Ovary (tissue), 9 donors: ENCODE data around the gene ARHGAP21. TPM values are rescaled to one million over a fixed set of nuclear protein-coding genes. Genes with fewer than 3 reads are reported as not detected.
A peak's percentile ranks its signal among the peaks of the same experiment; 100 is the strongest.

ENCODE experiments used
- DNase-seq, 5 donors: peaks; one replicate each; pipeline ENCODE4 v3.0.0-alpha.2; 2019 to 2020
- H3K27ac ChIP-seq, 2 donors: fragments of 200-600 bp; one replicate each; pipeline versions ENCODE4 v1.5.1 to v1.8.0; 2019 to 2022
- H3K27me3 ChIP-seq: fragments of 200-600 bp; one replicate; pipeline ENCODE4 v1.8.0; 2022
- H3K36me3 ChIP-seq: fragments of 200-600 bp; sonication (generic); one replicate; pipeline ENCODE4 v1.5.1; 2019
- H3K4me1 ChIP-seq: one replicate; pipeline ENCODE4 v1.8.1; 2013; ENCODE audit warnings: mild to moderate bottlenecking, moderate library complexity; ENCODE audit not compliant: insufficient read depth
- H3K4me3 ChIP-seq: fragments of 200-600 bp; sonication (generic); one replicate; pipeline ENCODE4 v1.5.1; 2017
- H3K9me3 ChIP-seq, 2 donors: fragments of 200-600 bp in 1 of 2; sonication (generic) in 1 of 2; one replicate each; pipeline versions ENCODE4 v1.5.1 to v1.8.1; 2013 to 2019; ENCODE audit warnings: mild to moderate bottlenecking in 1 of 2, moderate library complexity in 1 of 2
- CTCF ChIP-seq, 3 donors: fragments of 450-650 bp in 2 of 3; fragments of 200-600 bp in 1 of 3; IDR thresholded peaks; one replicate each; pipeline versions ENCODE4 v1.5.1 to v1.8.0; 2016 to 2022; ENCODE audit warnings: antibody characterized with exemption in 3 of 3, mild to moderate bottlenecking in 1 of 3
- EP300 ChIP-seq: sonication (generic); formaldehyde crosslinking; IDR thresholded peaks from one replicate; pipeline ENCODE4 v1.6.1; 2017; ENCODE audit warnings: antibody characterized with exemption
- POLR2A ChIP-seq: fragments of 450-650 bp; IDR thresholded peaks from one replicate; pipeline ENCODE4 v1.6.1; 2017; ENCODE audit warnings: antibody characterized with exemption, mild to moderate bottlenecking, moderate library complexity
- WGBS, 3 donors: extraction: QIAGEN DNeasy Blood & Tissue Kit in 1 of 3; methylation state at CpG; one replicate each; pipeline versions ENCODE4 v1.1.5 to v1.1.7; 2013 to 2017; 5-methylcytosine and 5-hydroxymethylcytosine counted together
- intact Hi-C, 4 donors: fragments of 100-400 bp; cut with DNase I; formaldehyde crosslinking; loops; one replicate each; pipeline versions ENCODE4 v1.11.0 to v1.15.1; 2022 to 2023
- polyA plus RNA-seq, 2 donors: library from polyadenylated mRNA; stranded (reverse); fragments of 200-250 nt in 1 of 2; fragments of 350-450 nt in 1 of 2; fragmentation: Illumina TruSeq in 1 of 2; extraction: RNeasy Lipid Tissue Mini Kit (QIAGEN cat#74804) in 1 of 2; gene quantifications; one replicate each; pipeline ENCODE4 v1.2.3, GENCODE V29; 2013 to 2014
- total RNA-seq, 7 donors: library from RNA; depleted of rRNA in 2 of 7; stranded (reverse); fragments of >200 nt in 2 of 7; fragmentation: NEBNext Ultra II Directional in 3 of 7; extraction: Animal tissue kit (Norgen Biotek cat#: 25700) in 3 of 7; gene quantifications; one replicate each; pipeline versions ENCODE4 v1.1.0 to v1.2.4, GENCODE V29; 2016 to 2023
- donor health status: DM: no; HTN: no; CAD: no; lungs with moderate emphysema.
- donor health status: DM: no; HTN: no; CAD: no.
- donor health status: Bipolar disorder and iron deficiency.
- donor health status: DM: yes; HTN: yes; CAD: no.
- donor health status: DM: no; HTN: no; CAD: no.
- donor health status: DM: yes; HTN: yes; CAD: no.

Gene ARHGAP21
- total and polyA plus RNA-seq, 9 donors, result 36.3 to 166 (median 82.6) TPM

GRCh38 chr10:24721229-24722106 is 2.2 kb downstream of the ARHGAP21 start:
- 4% methylated on average over 35 of the region's 35 CpGs for WGBS, 3 donors
- no peaks in the 10 kb centered on the region for H3K9me3 ChIP-seq
- H3K4me1 ChIP-seq, result peaks cover 12% of the 10 kb centered on the region
- intact Hi-C loops, result loop anchor here in 3 of 4 donors (5.0 to 10.0 kb wide), 2 partner anchors 231 to 233 kb away; partner anchors contain the start of gene PRTFDC1 (in 3 of the 3)
- H3K36me3 ChIP-seq, result no peaks in the 10 kb centered on the region
- no peaks in the 10 kb centered on the region for H3K27me3 ChIP-seq
- TF ChIP-seq POLR2A, result no peak
- no peak for TF ChIP-seq EP300
- TF ChIP-seq CTCF (IDR thresholded peaks at IDR 0.05), result no peak
- H3K4me3 ChIP-seq, result peak overlapping the region; percentile 65
- peak overlapping the region; percentile 98 for H3K27ac ChIP-seq
- peak in 3 of 5 donors; percentile 39 to 54 (median 47) for DNase-seq

- intact Hi-C loops, result loop anchor here in 3 of 4 donors (5.0 to 10.0 kb wide), 2 partner anchors 232 to 235 kb away; partner anchors contain the start of gene PRTFDC1 (in 3 of the 3)
- peaks cover 18% of the 10 kb centered on the region for H3K4me1 ChIP-seq
- no peak overlapping the region for H3K27ac ChIP-seq
Measured at GRCh38 chr10:24720096-24720495, 3.6 kb downstream of the ARHGAP21 start.

GRCh38 chr10:24718031-24718855 is 5.4 kb downstream of the ARHGAP21 start:
- Histone ChIP-seq H3K27ac (no peak overlapping the region), H3K4me3 (no peak overlapping the region), H3K9me3 (no peaks in the 10 kb centered on the region), H3K36me3 (no peaks in the 10 kb centered on the region), H3K4me1 (peaks cover 18% of the 10 kb centered on the region), H3K27me3 (no peaks in the 10 kb centered on the region)
- no peak for DNase-seq
- WGBS, 3 donors, result 65 to 73% (median 70%) methylated on average over 10 of the region's 10 CpGs
- intact Hi-C loops, result no loop called here
- TF ChIP-seq POLR2A (no peak), CTCF (IDR thresholded peaks at IDR 0.05) (no peak), EP300 (no peak)

More at GRCh38 chr10:24720096-24720495, 3.6 kb downstream of the ARHGAP21 start:
- 6 to 10% (median 8%) methylated on average over 2 of the region's 2 CpGs for WGBS, 3 donors
- H3K36me3 ChIP-seq, result no peaks in the 10 kb centered on the region
- no peak for DNase-seq
- no peak for TF ChIP-seq CTCF (IDR thresholded peaks at IDR 0.05)
- TF ChIP-seq POLR2A, result no peak
- no peak for TF ChIP-seq EP300
- H3K4me3 ChIP-seq, result peak overlapping the region; percentile 65
- H3K9me3 ChIP-seq, result no peaks in the 10 kb centered on the region
- no peaks in the 10 kb centered on the region for H3K27me3 ChIP-seq

GRCh38 chr10:24716295-24716694 is 7.4 kb downstream of the ARHGAP21 start:
- no peaks in the 10 kb centered on the region for H3K36me3 ChIP-seq
- WGBS, 3 donors, result 41 to 49% (median 41%) methylated on average over 5 of the region's 5 CpGs
- H3K27ac ChIP-seq, result no peak overlapping the region
- TF ChIP-seq POLR2A (no peak), EP300 (no peak), CTCF (IDR thresholded peaks at IDR 0.05) (no peak)
- intact Hi-C loops, result no loop called here
- no peaks in the 10 kb centered on the region for H3K9me3 ChIP-seq
- H3K4me1 ChIP-seq, result peaks cover 20% of the 10 kb centered on the region
- H3K27me3 ChIP-seq, result no peaks in the 10 kb centered on the region
- no peak overlapping the region for H3K4me3 ChIP-seq
- no peak for DNase-seq
